ENCODE results near the gene NCAPD2.
"Not testable (repeated sequence)": the region's sequence is repeated elsewhere in the genome, so short reads cannot be mapped to it uniquely, and the experiment has no call there.

The NCAPD2 gene

DNA sequence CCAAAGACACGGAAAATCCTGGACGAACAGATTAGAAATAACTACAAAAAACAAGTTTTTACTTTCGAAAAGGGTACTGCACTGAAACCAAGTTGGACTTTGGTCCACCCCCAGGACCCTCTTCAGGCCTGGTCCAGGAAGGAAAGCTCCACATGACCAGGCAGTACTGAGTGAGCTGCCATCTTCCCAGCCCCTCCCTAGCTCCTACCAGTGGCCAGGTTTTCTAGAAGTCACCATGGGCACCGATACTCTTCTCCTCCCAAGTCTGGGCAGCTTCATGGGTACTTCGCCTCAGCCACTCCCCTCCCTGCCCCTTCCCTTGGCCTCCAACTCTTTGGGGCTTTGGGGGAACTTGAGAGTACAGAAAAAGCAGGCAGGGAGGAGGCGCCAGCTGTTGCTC lies 30.0 kb upstream of the NCAPD2 start:
- no peak for DNase-seq

DNA sequence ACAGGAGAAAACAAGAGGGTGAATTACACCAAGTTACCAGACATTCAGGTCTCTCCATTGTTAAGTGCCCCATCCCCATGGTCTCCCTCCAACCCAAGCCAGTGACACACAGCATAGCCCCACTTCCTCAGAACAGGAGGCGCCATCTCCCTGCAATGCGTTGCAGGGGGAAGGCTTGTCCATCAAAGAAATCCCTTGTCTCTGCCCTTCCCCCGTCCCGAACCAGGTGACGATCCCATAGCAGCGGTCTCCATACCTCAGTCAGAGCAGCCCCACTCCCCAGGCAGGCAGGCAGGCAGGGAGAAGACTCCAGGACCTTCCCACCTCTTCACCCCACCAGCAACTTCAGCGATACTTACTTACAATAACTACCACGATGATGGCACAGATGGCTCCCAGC lies 29.4 kb upstream of the NCAPD2 start:
- DNase-seq = no peak

DNA sequence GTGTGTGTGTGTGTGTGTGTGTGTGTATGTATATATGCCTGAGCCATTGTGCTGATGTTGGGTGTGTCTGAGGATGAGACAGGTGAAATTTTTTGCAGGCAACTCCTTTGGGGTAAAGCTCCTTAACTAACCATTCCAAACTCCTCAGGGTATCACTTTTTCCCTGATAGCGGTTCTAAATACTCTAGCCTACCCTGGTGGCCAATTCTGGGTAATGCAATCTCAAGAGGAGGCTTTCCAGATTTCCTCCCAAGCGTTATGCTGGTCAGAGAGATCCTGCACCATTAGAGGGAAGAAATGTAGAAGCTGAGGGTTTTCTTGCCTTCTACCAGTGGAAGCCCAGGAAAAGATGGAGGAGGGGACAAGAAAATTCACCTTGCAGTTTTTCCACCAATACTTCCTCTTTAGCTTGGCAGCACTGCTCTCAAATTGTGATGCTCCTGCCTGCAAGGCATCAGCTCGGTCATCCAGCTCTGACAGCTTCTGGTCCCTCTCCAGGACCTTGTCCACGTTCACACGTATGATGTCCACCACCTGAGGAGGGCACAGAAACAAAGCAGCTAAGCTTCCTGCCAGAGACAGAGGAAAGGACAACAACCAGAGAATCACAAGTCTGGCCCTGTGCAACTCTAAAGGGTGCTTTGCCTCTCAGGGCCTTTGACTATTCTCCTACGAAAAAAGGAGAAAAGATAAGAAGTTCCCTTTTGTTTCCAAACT lies 28.3 kb upstream of the NCAPD2 start:
- no peak for DNase-seq

GRCh38 chr12:6466184-6466573 lies 27.7 kb upstream of the NCAPD2 start:
- DNase-seq = no peak

DNA sequence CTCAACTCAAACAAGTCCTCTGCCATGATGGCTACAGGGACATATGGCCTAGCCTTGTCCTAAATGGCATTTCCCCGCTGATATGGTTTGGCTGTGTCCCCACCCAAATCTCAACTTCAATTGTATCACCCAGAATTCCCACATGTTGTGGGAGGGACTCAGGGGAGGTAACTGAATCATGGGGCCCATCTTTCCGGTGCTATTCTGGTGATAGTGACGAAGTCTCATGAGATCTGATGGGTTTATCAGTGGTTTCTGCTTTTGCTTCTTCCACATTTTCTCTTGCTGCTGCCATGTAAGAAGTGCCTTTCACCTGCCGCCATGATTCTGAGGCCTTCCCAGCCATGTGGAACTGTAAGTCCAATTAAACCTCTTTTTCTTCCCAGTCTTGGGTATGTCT lies 27.2 kb upstream of the NCAPD2 start:
- not testable (repeated sequence) for DNase-seq

GRCh38 chr12:6467571-6468282 lies 26.2 kb upstream of the NCAPD2 start:
- not testable (repeated sequence) for DNase-seq

GRCh38 chr12:6468283-6468575 lies 25.7 kb upstream of the NCAPD2 start:
- DNase-seq = no peak

DNA sequence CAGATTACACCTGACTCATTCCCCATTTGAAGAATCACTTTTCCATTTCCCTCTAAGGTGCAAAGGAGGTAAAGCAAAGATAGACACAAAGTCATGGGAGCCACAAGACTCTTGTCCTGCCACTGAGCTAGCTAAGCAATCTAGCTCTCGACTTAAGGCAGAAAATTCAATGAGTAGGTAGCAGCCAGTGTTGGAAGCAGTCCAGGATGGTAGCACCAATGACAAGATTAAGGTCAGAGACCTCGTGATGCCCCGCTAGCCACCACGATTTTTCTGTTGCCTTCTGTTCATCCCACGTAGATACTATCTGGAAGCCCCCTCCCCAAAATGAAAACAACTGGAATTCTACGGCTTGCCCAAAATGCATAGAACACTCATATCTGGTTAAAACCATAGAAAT lies 24.8 kb upstream of the NCAPD2 start:
- DNase-seq = no peak

- DNase-seq = no peak
Observed at GRCh38 chr12:6469609-6470374, 24.1 kb upstream of the NCAPD2 start.

DNA sequence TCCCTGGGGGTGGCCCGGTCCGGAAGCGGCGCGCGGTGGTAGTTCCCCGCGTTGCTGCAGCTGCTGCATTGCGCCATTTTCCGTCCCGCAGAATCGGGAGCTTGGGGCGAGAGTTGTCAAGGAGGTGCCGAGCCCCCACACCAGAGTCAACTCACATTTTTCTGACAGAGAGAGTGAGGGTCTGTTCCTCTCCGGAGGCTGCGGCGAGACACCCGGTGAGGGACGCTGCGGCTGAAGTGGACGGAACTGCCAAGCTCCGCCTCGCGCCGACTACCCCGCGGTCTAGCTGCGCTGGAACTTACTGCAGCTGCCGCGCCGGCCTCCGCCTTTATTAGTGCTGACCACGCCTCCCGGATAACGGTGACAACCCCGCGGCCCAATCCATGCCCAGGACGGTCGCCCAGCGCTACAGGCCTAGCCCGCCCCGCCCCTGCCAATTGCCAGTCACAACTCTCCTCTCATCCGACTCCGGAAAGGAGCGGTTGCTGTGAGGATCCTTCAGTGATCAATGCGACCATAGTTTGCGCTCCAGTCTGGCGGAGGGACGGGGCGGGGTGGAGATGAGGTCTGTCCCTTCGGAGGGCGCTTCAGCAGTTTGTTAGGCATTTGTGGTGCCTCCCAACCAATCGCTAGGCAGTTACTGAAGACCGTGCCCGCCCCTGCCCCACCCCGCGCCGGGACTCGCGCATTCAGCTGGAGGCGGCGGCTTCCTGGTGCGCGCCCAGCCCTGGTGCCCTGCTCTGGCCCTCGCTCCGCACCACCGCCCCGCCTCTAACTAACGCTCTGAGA lies 23.3 kb upstream of the NCAPD2 start, which contains the start of gene VAMP1:
Gene VAMP1 (minus strand): TSS at position 303 of the 789 bp plus-strand sequence. CDS start 146 bp downstream, at position 157.
- DNase-seq = peak; percentile 98

GRCh38 chr12:6471989-6472360 lies 21.9 kb upstream of the NCAPD2 start:
- DNase-seq = no peak

GRCh38 chr12:6472491-6472890 lies 21.4 kb upstream of the NCAPD2 start:
- DNase-seq = no peak

DNA sequence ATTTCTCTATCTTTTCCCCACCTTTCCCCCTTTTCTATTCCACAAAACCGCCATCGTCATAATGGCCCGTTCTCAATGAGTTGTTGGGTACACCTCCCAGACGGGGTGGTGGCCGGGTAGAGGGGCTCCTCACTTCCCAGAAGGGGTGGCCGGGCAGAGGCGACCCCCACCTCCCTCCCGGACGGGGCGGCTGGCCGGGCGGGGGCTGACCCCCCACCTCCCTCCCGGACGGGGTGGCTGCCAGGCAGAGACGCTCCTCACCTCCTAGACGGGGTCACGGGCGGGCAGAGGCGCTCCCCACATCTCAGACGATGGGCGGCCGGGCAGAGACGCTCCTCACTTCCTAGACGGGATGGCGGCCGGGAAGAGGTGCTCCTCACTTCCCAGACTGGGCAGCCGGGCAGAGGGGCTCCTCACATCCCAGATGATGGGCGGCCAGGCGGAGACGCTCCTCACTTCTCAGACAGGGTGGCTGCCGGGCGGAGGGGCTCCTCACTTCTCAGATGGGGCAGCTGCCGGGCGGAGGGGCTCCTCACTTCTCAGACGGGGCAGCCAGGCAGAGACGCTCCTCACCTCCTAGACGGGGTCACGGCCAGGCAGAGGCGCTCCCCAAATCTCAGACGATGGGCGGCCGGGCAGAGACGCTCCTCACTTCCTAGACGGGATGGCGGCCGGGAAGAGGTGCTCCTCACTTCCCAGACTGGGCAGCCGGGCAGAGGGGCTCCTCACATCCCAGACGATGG lies 18.5 kb upstream of the NCAPD2 start:
- not testable (repeated sequence) for DNase-seq

DNA sequence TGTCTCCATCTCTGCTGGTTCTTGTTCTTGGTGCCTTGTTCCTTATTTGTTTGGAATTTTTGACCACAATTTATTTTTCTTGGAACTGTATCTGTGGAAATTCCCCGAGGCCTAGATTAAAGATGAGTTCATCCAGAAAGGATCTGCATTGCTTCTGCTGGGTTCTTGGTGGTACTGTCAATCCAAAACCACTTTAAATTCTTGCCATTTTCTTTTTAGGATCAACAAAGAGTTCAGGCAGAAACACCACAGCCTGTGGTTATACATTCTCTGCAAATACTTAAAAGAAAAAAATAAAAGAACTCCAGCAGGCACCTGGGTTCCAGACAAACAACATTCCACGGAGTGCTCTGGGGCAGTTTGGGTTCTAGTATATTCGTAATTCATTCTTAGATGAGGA lies 17.4 kb upstream of the NCAPD2 start:
- DNase-seq = no peak

DNA sequence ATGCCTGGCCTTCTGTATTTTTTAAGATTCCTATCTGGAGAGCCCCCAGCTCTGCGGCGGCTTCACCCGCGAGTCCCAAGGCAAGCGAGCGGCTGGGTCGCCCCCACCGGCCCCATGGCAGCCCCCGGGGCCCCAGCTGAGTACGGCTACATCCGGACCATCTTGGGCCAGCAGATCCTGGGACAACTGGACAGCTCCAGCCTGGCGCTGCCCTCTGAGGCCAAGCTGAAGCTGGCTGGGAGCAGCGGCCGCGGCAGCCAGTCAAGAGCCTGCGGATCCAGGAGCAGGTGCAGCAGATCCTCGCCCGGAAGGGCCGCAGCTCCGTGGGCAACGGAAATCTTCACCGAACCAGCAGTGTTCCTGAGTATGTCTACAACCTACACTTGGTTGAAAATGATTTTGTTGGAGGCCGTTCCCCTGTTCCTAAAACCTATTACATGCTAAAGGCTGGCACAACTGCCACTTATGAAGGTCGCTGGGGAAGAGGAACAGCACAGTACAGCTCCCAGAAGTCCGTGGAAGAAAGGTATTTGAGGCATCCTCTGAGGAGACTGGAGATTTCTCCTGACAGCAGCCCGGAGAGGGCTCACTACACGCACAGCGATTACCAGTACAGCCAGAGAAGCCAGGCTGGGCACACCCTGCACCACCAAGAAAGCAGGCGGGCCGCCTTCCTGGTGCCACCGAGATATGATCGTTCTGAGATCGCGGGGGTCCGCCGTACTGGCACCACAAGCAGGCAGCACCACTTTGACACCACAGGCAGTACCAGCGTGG lies 16.1 kb upstream of the NCAPD2 start:
- DNase-seq = not testable (repeated sequence)

DNA sequence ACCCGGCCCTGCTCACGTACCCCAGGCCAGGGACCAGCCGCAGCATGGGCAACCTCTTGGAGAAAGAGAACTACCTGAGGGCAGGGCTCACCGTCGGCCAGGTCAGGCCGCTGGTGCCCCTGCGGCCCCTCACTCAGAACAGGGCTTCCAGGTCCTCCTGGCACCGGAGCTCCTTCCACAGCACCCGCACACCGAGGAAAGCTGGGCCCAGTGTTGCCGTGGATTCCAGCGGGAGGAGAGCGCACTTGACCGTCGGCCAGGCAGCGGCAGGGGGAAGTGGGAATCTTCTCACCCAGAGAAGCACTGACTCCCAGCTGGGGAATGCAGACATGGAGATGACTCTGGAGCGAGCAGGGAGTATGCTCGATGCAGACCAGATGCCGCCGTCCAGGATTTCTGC lies 15.5 kb upstream of the NCAPD2 start:
- no peak for DNase-seq

GRCh38 chr12:6488240-6488639 lies 5.7 kb upstream of the NCAPD2 start:
- no peak for DNase-seq

- DNase-seq = no peak
Observed at GRCh38 chr12:6489449-6489848, 4.5 kb upstream of the NCAPD2 start.

GRCh38 chr12:6490673-6491072 lies 3.2 kb upstream of the NCAPD2 start:
- not testable (repeated sequence) for DNase-seq

DNA sequence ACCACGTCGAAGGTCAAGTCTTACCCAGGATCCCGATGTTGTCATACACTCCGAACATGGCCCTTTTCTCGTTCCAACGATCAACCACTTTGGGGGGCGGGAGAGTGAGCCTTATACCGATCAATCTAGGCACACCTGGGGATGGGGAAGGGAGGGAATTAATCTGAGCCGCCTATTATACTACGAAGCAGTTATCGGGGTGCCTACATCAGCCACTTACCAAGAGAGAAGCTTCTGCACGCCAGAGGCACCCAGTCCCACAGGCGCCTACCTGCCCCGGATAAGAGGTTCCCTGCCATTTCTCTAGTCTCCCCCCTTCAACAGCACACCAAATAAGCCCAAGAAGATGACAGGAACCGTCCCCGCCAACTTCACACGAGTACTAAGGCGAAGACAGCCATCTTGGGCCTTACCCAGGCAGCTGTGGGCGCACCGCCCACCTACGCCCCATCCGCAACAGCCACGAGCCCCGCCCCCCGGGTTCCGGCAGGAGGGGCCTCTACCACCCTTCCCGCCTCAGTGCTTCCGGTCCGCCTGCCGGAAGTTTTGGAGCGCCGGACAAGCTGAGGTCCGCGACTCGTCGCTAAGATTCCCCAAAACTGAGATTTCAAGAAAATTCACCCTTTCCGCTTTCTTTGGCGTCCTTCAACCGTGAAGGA lies 935 bp upstream of the NCAPD2 start, which contains the start of gene MRPL51:
Gene MRPL51 (minus strand): TSS at position 425 of the 659 bp plus-strand sequence. CDS start 126 bp downstream, at position 299.
- peak; percentile 97 for DNase-seq

GRCh38 chr12:6494258-6494743 lies 399 bp downstream of the NCAPD2 start:
- DNase-seq = no peak

Data from stimulated activated naive CD4-positive, alpha-beta T cell treated with Interleukin-2 at 50 U/mL for 16 hours (primary cell).